Measurements from ENCODE around the gene IL15RA.

The IL15RA gene

GRCh38 chr10:6009150-6009549 is 31.8 kb upstream of the IL15RA start:
- no peak overlapping the region for H3K27ac ChIP-seq (ENCODE audit: low read depth, low read length)
- H3K36me3 ChIP-seq (ENCODE audit: control insufficient read depth in 1 of 2, insufficient read depth in 2 of 2, low read length in 2 of 2), result no peaks in the 10 kb centered on the region
- H4K12ac ChIP-seq (ENCODE audit: low read depth, low read length), result no peak overlapping the region
- H3K18ac ChIP-seq (ENCODE audit: low read length), result no peak overlapping the region
- no peak overlapping the region for H3K9ac ChIP-seq (ENCODE audit: low read length)
- H3K14ac ChIP-seq (ENCODE audit: low read length), result no peak overlapping the region
- H3K4me3 ChIP-seq (ENCODE audit: low read depth, low read length), result no peak overlapping the region
- H3K4me1 ChIP-seq (ENCODE audit: control insufficient read depth in 1 of 2, insufficient read depth in 2 of 2, low read length in 2 of 2), result no peaks in the 10 kb centered on the region
- H2AK5ac ChIP-seq (ENCODE audit: low read length), result no peak overlapping the region
- H3K23ac ChIP-seq (ENCODE audit: low read length), result no peak overlapping the region
- no peaks in the 10 kb centered on the region for H3K79me1 ChIP-seq (ENCODE audit: low read length)
- H2BK12ac ChIP-seq (ENCODE audit: low read length), result no peak overlapping the region
- no peak overlapping the region for H3K4me2 ChIP-seq (ENCODE audit: low read length)
- no peak overlapping the region for H4K8ac ChIP-seq (ENCODE audit: low read depth, low read length)
- no peak overlapping the region for H2BK120ac ChIP-seq (ENCODE audit: insufficient read depth, low read length, poor library complexity)
- H4K91ac ChIP-seq (ENCODE audit: low read depth, low read length), result no peak overlapping the region
- no peak overlapping the region for H3K4ac ChIP-seq (ENCODE audit: low read depth, low read length)
- no peaks in the 10 kb centered on the region for H3K27me3 ChIP-seq (ENCODE audit: insufficient read depth, low read length)
- H3K9me3 ChIP-seq (ENCODE audit: insufficient read depth, low read depth, low read length), result peaks cover 3% of the 10 kb centered on the region
- H2AFZ ChIP-seq (ENCODE audit: insufficient read depth, low read length, poor library complexity), result no peak overlapping the region
- DNase-seq, result peak in 1 of 2 donors; percentile 15
- H3K79me2 ChIP-seq (ENCODE audit: control insufficient read depth, insufficient read depth, low read length, poor library complexity), result no peaks in the 10 kb centered on the region
- H2BK5ac ChIP-seq (ENCODE audit: low read depth, low read length, poor library complexity), result no peak overlapping the region
- no CpG with 5 or more reads among the region's 2 CpGs for WGBS (ENCODE audit: extremely low coverage, insufficient coverage, insufficient read length)

- H3K4me1 ChIP-seq (ENCODE audit: control insufficient read depth in 1 of 2, insufficient read depth in 2 of 2, low read length in 2 of 2), result no peaks in the 10 kb centered on the region
- no peak overlapping the region for H3K4ac ChIP-seq (ENCODE audit: low read depth, low read length)
- H3K23ac ChIP-seq (ENCODE audit: low read length), result no peak overlapping the region
- H4K91ac ChIP-seq (ENCODE audit: low read depth, low read length), result no peak overlapping the region
- no CpG with 5 or more reads among the region's 5 CpGs for WGBS (ENCODE audit: extremely low coverage, insufficient coverage, insufficient read length)
- H3K14ac ChIP-seq (ENCODE audit: low read length), result no peak overlapping the region
- no peak overlapping the region for H3K27ac ChIP-seq (ENCODE audit: low read depth, low read length)
- H3K27me3 ChIP-seq (ENCODE audit: insufficient read depth, low read length), result no peaks in the 10 kb centered on the region
- H3K79me1 ChIP-seq (ENCODE audit: low read length), result no peaks in the 10 kb centered on the region
- no peak overlapping the region for H2BK5ac ChIP-seq (ENCODE audit: low read depth, low read length, poor library complexity)
- H2BK120ac ChIP-seq (ENCODE audit: insufficient read depth, low read length, poor library complexity), result no peak overlapping the region
- no peak overlapping the region for H3K18ac ChIP-seq (ENCODE audit: low read length)
- no peak overlapping the region for H2AK5ac ChIP-seq (ENCODE audit: low read length)
- no peak overlapping the region for H3K9ac ChIP-seq (ENCODE audit: low read length)
- no peak overlapping the region for H4K12ac ChIP-seq (ENCODE audit: low read depth, low read length)
- H3K4me2 ChIP-seq (ENCODE audit: low read length), result no peak overlapping the region
- H2AFZ ChIP-seq (ENCODE audit: insufficient read depth, low read length, poor library complexity), result no peak overlapping the region
- no peaks in the 10 kb centered on the region for H3K36me3 ChIP-seq (ENCODE audit: control insufficient read depth in 1 of 2, insufficient read depth in 2 of 2, low read length in 2 of 2)
- H4K8ac ChIP-seq (ENCODE audit: low read depth, low read length), result no peak overlapping the region
- peaks cover 3% of the 10 kb centered on the region for H3K9me3 ChIP-seq (ENCODE audit: insufficient read depth, low read depth, low read length)
- no peak overlapping the region for H3K4me3 ChIP-seq (ENCODE audit: low read depth, low read length)
- H2BK12ac ChIP-seq (ENCODE audit: low read length), result no peak overlapping the region
- no peaks in the 10 kb centered on the region for H3K79me2 ChIP-seq (ENCODE audit: control insufficient read depth, insufficient read depth, low read length, poor library complexity)
- no peak for DNase-seq
Measured at GRCh38 chr10:6008497-6009142, 31.3 kb upstream of the IL15RA start.

GRCh38 chr10:6006991-6007390 is 29.6 kb upstream of the IL15RA start:
- no peak overlapping the region for H2BK120ac ChIP-seq (ENCODE audit: insufficient read depth, low read length, poor library complexity)
- no peak overlapping the region for H2AFZ ChIP-seq (ENCODE audit: insufficient read depth, low read length, poor library complexity)
- H2BK12ac ChIP-seq (ENCODE audit: low read length), result no peak overlapping the region
- no peaks in the 10 kb centered on the region for H3K79me1 ChIP-seq (ENCODE audit: low read length)
- no peak overlapping the region for H3K4me3 ChIP-seq (ENCODE audit: low read depth, low read length)
- H4K91ac ChIP-seq (ENCODE audit: low read depth, low read length), result no peak overlapping the region
- no peak overlapping the region for H3K18ac ChIP-seq (ENCODE audit: low read length)
- H3K4me2 ChIP-seq (ENCODE audit: low read length), result no peak overlapping the region
- H3K9me3 ChIP-seq (ENCODE audit: insufficient read depth, low read depth, low read length), result peaks cover 3% of the 10 kb centered on the region
- no peak overlapping the region for H3K14ac ChIP-seq (ENCODE audit: low read length)
- no peak overlapping the region for H4K8ac ChIP-seq (ENCODE audit: low read depth, low read length)
- no peak overlapping the region for H4K12ac ChIP-seq (ENCODE audit: low read depth, low read length)
- no peak overlapping the region for H2AK5ac ChIP-seq (ENCODE audit: low read length)
- H2BK5ac ChIP-seq (ENCODE audit: low read depth, low read length, poor library complexity), result no peak overlapping the region
- no CpG with 5 or more reads among the region's 1 CpG for WGBS (ENCODE audit: extremely low coverage, insufficient coverage, insufficient read length)
- no peaks in the 10 kb centered on the region for H3K27me3 ChIP-seq (ENCODE audit: insufficient read depth, low read length)
- H3K9ac ChIP-seq (ENCODE audit: low read length), result no peak overlapping the region
- DNase-seq, result no peak
- no peak overlapping the region for H3K23ac ChIP-seq (ENCODE audit: low read length)
- H3K4ac ChIP-seq (ENCODE audit: low read depth, low read length), result no peak overlapping the region
- H3K36me3 ChIP-seq (ENCODE audit: control insufficient read depth in 1 of 2, insufficient read depth in 2 of 2, low read length in 2 of 2), result no peaks in the 10 kb centered on the region
- H3K4me1 ChIP-seq (ENCODE audit: control insufficient read depth in 1 of 2, insufficient read depth in 2 of 2, low read length in 2 of 2), result no peaks in the 10 kb centered on the region
- no peaks in the 10 kb centered on the region for H3K79me2 ChIP-seq (ENCODE audit: control insufficient read depth, insufficient read depth, low read length, poor library complexity)
- no peak overlapping the region for H3K27ac ChIP-seq (ENCODE audit: low read depth, low read length)

- Histone ChIP-seq H4K91ac (ENCODE audit: low read depth, low read length) (no peak overlapping the region), H2AFZ (ENCODE audit: insufficient read depth, low read length, poor library complexity) (no peak overlapping the region), H3K27me3 (ENCODE audit: insufficient read depth, low read length) (no peaks in the 10 kb centered on the region), H2AK5ac (ENCODE audit: low read length) (no peak overlapping the region), H3K23ac (ENCODE audit: low read length) (no peak overlapping the region), H3K4me3 (ENCODE audit: low read depth, low read length) (no peak overlapping the region), H3K79me1 (ENCODE audit: low read length) (no peaks in the 10 kb centered on the region), H3K9ac (ENCODE audit: low read length) (no peak overlapping the region), H2BK5ac (ENCODE audit: low read depth, low read length, poor library complexity) (no peak overlapping the region), H3K14ac (ENCODE audit: low read length) (no peak overlapping the region), H3K4me2 (ENCODE audit: low read length) (no peak overlapping the region), H3K36me3 (ENCODE audit: control insufficient read depth in 1 of 2, insufficient read depth in 2 of 2, low read length in 2 of 2) (no peaks in the 10 kb centered on the region), H3K79me2 (ENCODE audit: control insufficient read depth, insufficient read depth, low read length, poor library complexity) (no peaks in the 10 kb centered on the region), H3K4me1 (ENCODE audit: control insufficient read depth in 1 of 2, insufficient read depth in 2 of 2, low read length in 2 of 2) (no peaks in the 10 kb centered on the region), H2BK120ac (ENCODE audit: insufficient read depth, low read length, poor library complexity) (no peak overlapping the region), H3K27ac (ENCODE audit: low read depth, low read length) (no peak overlapping the region), H4K12ac (ENCODE audit: low read depth, low read length) (no peak overlapping the region), H3K18ac (ENCODE audit: low read length) (no peak overlapping the region), H3K4ac (ENCODE audit: low read depth, low read length) (no peak overlapping the region), H2BK12ac (ENCODE audit: low read length) (no peak overlapping the region), H4K8ac (ENCODE audit: low read depth, low read length) (no peak overlapping the region), H3K9me3 (ENCODE audit: insufficient read depth, low read depth, low read length) (peaks cover 3% of the 10 kb centered on the region)
- no CpG with 5 or more reads among the region's 3 CpGs for WGBS (ENCODE audit: extremely low coverage, insufficient coverage, insufficient read length)
- no peak for DNase-seq
Measured at GRCh38 chr10:6006546-6006945, 29.2 kb upstream of the IL15RA start.

Measured in trophoblast cell (in vitro differentiated cells and primary cell).